Nucleus accumbens (tissue), 56 donors: ENCODE measurements around the gene ZC3H14.
"Not testable (repeated sequence)": the region's sequence is repeated elsewhere in the genome, so short reads cannot be mapped to it uniquely, and the experiment has no call there.

Source experiments
- DNase-seq, 56 donors: peaks; one replicate each; lab custom pipeline; 2025; lab: John Stamatoyannopoulos, UW

Gene ZC3H14, protein sequence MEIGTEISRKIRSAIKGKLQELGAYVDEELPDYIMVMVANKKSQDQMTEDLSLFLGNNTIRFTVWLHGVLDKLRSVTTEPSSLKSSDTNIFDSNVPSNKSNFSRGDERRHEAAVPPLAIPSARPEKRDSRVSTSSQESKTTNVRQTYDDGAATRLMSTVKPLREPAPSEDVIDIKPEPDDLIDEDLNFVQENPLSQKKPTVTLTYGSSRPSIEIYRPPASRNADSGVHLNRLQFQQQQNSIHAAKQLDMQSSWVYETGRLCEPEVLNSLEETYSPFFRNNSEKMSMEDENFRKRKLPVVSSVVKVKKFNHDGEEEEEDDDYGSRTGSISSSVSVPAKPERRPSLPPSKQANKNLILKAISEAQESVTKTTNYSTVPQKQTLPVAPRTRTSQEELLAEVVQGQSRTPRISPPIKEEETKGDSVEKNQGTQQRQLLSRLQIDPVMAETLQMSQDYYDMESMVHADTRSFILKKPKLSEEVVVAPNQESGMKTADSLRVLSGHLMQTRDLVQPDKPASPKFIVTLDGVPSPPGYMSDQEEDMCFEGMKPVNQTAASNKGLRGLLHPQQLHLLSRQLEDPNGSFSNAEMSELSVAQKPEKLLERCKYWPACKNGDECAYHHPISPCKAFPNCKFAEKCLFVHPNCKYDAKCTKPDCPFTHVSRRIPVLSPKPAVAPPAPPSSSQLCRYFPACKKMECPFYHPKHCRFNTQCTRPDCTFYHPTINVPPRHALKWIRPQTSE

DNA sequence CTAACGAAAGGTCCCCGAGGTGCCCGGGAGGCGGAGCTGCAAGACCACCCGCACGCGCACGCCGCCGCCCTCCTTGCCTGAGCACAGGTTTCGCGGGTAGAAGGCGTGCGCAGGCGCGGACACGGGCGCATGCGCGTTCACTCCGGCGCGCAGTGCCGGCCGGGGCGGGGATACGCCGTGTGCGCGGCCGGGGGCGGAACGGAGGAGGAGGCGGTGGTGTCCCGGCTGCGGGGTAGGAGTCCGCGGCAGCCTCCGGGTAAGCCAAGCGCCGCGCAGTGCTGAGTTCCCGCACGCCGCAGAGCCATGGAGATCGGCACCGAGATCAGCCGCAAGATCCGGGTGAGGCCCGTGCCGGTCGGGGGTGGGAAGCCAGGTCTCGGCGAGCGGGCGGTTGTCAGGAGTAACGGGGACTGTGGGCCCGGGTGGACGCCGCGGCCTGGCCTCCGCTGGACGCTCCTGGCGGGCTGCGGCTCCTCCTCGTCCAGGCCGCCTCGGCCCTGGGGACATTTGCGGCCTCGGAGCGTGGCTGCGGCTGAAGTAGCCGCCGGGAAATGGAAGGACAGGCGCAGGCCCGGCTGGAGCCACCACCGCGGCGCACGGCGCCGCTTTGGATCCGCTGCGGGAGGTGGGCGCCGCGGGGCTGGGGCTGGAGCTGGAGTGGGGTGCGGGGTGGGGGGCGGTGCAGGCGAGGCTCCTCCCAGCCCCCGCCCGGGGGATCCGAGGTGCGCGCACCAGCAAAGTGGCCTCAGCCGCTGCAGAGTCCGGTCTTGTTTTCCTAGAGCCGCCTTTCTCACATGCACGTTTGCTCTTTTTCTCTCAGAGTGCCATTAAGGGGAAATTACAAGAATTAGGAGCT is at the start of gene ZC3H14:
Gene ZC3H14, plus strand, starts transcription at position 207 of the 856 bp plus-strand sequence. Its CDS starts 97 bp downstream, at position 304.
- peak in 54 of 56 donors; percentile 34 to 89 (median 77) for DNase-seq

DNA sequence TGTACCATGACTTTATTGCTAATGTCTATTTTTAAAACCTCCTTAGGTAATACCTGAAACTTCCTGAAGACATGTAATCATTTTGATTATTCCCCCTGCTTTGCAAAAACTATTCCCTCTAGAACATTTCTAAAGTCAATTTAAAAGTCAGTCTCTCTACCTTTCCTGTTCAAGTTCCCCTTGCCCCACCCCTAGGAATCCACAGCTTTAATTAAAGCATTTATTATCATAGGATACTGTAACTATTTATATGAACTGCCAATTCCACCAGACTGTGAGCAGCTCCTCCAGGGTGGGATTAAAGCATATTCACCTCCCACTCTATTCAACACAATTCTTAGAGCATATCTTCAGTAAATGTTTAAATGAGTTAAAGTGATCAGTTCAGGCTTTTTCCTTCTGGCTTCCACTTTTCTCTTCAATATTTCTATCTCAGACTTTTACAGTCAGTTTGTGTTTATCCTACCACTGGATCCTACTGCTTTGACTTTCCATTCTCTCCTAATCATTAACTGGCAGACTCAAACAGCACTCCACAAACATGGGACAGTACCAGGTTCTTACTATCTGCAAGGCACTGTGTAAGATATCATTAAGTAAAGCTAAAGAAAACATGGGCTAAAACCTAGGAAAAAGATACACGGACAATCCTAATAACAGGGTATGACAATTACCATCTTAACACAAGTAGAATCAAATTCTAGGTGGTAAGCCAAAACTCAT is 47.2 kb upstream of the ZC3H14 start:
- no peak for DNase-seq

DNA sequence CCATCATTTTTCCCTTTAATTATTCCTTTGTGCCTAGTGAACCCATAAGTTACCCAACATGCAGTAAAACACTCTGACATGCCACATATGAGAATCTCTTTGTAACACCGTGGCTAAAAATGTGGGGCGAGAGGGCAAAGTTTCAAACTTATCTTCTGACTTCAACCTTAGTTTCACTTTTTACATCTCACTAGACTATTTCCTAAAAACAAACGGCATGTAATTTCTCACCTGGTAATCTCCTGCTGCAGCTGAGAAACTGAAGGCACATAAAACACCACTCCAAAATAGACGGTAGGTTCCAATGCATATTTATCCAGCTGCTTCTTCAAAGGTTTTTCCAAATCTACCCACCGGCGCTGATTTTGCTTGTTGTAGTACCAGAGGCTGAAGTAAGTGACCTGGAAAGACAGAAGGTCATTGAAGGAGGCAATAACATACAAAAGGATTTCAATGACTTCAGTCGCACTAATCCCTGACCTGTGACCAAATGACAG is 45.9 kb upstream of the ZC3H14 start:
- no peak for DNase-seq

DNA sequence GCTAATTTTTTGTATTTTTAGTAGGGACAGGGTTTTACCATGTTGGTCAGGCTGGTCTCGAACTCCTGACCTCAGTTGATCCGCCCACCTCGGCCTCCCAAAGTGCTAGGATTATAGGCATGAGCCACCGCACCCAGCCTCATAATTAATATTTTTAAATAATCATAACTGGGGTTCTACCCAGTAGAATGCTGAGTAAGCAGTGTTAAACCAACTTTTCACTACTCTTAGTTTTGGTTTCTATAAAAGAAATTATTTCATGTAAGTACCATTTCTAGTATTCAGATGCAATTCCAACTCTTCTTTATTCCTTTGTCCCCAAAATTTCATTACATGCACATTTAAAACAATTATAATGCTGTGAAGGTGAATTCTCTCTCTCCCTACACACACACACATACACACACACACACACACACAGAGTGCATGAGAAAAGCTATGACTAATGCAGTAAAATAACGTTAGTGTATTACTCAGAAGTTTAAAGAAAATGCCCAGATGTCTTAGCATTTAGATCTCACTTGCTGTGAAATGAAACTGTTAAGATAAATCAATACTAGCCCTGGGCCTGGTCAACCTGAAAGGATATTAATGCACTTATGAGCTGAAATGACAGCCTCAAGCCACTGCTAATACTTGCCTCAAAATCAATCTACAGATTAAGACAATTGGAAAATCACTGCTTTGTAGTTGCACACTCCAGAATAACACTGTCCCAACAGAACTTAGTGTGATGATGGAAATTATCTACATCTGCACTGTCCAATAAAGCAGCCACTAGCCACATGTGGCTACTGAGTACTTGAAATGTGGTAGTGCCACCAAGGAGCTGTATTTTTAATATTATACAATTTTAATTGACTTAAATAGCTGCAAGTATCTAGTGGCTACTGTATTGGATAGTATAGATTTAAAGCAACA is 44.0 kb upstream of the ZC3H14 start:
- no peak for DNase-seq

DNA sequence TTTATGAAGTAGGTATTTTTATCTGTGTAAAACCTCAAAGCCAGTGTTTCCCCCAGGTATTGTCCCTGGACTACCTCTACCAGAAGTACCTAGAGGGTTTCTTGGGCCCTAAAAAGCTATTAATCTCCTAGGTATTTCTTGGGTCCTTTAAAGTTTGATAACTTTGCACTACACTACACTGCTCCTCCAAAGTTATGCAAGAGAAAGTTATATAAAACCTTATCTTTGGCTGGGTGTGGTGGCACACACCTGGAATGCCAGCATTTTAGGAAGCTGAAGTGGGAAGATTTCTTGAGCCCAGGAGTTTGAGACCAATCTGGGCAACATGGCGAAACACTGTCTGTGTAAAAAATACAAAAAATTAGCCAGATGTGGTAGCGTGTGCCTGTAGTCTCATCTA is 42.9 kb upstream of the ZC3H14 start:
- no peak for DNase-seq

DNA sequence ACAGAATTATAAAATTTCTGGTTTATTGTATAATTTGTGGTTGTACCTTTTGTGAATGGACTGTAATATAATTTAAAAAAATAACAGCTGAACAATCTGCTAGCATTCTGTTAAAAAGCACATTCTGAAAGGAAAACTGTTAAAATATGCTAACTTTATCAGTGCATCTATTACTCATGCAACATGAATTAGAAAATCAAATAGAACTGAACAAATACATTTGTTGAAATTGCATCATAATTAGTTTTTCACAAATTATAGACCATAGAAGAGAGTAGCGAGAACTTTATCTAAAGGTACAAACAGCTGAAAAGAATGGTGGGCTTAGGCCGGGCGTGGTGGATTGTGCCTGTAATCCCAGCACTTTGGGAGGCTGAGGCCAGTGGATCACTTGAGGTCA is 41.0 kb upstream of the ZC3H14 start:
- DNase-seq = no peak

DNA sequence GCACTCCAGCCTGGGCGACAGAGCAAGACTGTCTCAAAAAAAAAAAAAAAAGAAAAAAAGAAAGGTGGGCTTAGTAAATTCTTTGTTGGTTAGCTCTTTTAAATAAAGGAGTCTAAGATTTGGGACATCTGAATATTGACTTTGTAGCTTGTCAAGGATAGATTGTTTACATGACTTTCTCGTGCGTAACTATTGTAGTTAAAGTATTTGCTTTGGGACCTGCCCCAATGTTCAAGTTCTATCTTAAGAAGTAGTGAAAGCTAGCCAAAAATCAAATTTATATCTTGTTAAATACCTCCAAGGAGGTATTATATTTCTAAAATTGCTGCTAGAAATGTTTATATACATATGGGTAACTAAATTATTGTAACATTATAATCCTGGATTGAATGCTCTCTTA is 40.4 kb upstream of the ZC3H14 start:
- DNase-seq = no peak

DNA sequence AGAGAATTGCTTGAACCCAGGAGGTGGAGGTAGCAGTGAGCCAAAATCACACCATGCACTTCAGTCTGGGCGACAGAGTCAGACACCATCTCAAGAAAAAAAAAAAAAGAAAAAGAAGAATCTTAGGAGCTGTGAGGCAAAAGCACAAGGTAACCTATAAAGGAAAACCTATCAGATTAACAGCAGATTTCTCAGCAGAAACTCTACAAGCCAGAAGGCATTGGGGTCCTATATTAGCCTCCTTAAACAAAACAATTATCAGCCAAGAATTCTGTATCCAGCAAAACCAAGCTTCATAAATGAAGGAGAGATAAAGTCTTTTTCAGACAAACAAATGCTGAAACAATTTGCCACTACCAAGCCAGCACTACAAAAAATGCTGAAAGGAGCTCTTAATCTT is 32.9 kb upstream of the ZC3H14 start:
- DNase-seq = not testable (repeated sequence)

DNA sequence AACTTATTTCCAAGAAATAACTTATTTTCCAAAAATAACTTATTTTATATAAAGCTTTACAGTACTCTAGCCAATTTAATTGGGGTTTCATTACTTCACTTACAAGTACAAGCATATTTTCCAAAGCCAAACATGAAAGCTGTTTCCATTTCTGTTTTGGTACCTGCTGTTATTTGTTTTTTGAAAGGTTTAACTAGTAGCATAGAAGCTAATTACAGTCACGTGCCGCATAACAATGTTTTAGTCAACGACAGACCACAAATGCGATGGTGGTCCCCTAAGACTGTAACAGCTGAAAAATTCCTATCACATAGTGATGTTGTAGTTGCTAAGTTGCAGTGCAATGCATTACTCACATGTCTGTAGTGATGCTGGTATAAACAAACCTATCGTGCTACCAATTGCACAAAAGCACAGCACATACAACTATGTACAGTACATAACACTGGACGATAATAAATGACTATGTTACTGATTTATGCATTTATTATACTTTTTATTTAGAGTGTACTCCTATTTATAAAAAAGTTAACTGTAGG is 29.7 kb upstream of the ZC3H14 start:
- DNase-seq = no peak

DNA sequence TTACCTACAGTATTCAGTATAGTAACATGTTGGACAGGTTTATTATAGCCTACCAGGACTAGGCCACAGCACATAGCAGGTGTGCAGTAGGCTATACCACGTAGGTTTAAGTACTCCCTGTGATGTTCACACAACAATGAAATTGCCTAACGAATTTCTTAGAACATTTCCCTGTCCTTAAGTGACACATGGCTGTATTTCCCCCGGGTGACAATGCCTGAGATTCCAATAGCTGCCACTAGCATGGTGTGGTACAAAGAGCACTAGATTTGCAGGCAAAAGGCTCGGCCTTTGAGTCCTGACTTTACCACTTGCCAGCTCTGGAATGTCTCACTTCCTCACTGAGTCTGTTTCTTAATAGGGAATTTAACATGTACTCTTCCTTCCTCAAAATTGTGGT is 27.7 kb upstream of the ZC3H14 start:
- DNase-seq = no peak

DNA sequence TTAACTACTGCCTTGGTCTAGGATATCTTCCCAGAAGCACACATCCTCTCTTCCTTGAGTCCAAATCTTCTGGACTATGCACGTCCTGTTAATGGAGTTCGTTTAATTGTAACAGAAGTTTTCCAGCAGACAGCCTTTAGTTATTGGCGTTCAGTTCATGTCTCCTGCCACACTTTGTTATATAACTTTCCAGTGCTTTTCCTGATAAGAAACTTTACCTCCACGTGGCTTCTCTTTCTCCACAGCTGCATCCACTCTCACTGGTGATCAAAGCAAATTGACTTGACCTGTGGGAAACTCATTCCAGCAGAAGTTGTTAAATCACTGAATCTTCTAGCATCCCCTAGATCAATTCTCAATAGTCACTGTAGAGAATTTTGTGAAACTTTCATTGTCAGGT is 27.0 kb upstream of the ZC3H14 start:
- DNase-seq = no peak

DNA sequence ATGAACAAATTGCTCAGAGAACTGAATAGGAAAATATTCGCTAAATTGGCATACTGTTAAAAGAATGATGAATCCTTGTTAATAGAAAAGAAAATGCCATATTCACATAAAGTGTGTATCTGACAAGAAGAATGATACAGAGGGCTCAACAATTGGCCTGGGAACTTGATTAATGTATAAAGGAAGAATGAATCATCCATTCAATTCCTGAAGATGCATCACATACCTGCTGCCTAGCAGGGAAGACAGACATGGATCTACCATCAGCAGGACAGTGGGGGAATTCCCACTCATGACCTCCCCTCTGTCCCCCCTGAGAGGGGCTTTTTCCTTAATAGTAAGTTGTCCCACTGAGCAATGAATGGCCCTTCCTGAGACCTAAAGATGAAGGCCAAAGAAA is 21.5 kb upstream of the ZC3H14 start:
- no peak for DNase-seq

DNA sequence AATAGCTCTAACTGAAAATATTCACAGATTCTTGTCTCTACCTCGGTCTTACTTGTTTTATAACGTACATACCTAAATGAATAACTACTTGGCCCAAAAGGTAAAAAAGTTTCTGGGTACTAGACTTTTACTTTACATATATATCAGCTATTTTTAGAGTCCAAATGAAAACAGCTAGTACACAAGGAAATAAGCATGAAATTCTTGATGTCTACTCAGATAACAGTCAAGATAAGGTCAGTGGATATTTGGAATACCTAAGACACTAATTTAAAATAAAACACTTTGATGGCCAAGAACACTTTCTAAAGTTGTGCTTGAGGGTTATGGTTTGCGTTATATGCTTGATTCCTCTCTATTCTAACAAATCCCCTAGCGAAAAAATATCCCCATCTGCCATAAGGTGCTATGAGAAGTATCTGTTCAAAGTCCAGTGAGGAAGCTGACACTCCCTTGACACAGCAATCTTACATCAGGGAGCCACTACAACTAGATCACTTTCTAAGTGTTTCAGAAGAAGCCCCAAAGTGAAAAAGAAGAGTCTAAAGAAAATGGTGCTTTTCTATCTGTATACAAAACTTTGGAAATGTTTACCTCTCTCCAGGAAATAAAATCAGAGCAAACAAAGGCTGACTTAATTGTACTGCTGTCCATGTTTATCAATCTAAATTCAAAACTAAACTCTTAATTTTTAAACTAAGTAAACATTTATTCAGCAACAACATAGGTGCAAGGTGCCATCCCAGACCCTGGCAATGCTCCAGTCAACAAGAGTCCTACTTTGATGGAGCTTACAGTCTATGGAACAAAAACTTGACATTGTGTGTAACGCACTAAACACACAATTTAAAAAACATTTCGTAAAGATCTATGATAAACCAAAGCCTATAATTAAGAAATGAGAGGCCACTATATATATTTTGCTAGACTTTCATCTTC is 19.7 kb upstream of the ZC3H14 start:
- DNase-seq = no peak

DNA sequence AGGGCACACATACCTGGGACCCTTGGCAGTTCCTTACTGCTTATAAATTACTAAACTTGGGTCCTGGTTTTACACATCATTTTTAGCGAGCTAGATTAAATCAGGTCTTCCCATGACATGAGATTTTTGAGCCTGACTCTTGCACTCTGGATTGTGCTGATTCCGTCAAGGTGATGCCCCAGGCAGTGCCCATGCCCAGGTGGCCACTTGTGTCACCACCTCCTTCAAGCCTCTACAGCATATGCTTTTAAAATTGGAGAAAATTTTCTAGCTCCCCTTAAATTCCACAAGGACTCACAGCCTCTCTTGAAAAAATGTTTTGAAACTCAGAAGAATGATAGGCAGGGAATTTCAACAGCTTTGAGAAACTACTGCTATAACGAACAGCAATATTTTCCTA is 17.6 kb upstream of the ZC3H14 start:
- no peak for DNase-seq

DNA sequence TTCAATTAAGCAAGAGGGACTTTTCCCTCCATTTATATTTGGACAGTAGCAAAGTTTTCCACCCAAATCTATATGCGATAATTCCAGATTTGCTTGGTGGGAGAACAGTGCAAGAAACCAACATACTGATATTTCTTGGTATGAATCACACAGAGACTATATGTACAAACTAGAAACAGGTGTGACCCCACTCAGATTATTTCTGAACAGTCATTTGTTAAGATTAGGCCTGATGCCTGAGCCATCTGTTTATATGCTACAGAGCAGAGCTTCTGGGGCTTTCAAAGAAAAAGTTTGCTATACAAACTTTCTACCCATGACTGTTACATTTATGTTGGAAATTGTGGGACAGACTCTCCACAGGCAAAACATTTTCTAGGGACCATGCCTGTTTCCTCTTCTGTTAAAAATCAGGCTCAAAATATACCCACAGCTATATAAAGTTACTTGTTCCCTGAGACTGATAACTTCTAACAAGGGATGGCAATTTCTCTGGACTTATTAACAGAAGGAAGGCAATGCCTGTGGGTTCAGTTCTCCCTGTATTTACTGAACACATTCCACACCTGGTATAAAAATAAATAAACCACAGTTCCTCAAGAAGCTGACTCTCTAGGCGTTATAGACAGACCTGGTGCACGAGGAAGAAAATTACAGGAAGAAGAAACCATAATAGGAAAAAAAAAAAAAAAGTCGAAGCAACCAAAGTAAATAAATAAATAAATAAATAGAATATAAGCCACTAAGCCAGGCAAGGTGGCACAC is 16.0 kb upstream of the ZC3H14 start:
- no peak for DNase-seq

DNA sequence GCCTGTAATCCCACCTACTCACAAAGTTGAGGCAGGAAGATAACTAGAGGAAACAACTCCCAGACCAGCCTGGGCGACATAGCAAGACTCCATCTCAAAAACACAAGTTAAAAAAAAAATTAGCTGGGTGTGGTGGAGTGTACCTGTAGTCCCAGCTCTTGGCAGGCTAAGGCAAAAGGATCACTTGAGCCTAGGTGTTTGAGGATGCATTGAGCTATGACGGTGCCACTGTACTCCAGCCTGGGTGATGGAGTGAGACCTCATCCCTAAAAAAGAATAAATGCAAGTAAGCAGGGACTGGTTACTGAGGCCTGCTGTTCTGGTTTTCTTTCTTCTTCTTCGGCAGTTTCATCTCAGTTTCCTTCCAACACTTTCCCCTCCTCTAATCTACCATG is 15.5 kb upstream of the ZC3H14 start:
- DNase-seq = no peak

DNA sequence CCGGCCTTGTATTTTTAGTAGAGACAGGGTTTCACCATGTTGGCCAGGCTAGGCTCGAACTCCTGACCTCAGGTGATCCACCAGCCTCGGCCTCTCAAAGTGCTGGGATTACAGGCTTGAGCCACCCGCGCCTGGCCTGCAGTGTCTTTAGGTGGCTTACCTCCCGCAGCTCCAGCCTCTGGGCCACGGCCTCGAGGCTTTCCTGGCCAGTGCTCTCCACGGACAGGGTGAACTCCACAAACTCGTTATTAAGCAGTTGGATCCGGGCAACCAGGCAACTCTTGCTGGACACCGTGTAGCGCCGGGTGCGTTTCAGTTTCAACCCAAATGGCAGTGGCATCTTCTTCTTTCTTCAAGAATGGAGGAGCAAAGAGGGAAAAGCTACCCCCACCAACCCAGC is 12.8 kb upstream of the ZC3H14 start:
- no peak for DNase-seq
